Heart left ventricle (tissue), 16 donors: Measurements from ENCODE around the gene EML6. TPM values are rescaled to one million over a fixed set of nuclear protein-coding genes. Genes with fewer than 3 reads are reported as not detected.

Experiments used
- ATAC-seq, 4 donors: fragments of 200-7000 bp; cut with Tn5 transposase; one replicate each; pipeline ENCODE4 v1.9.1; 2020 to 2022; ENCODE audit warnings: moderate library complexity in 4 of 4, mild to moderate bottlenecking in 3 of 4, moderate number of reproducible peaks in 1 of 4
- DNase-seq, 5 donors: peaks; one replicate each; pipeline ENCODE4 v3.0.0-alpha.2; 2020
- H3K27ac ChIP-seq, 12 donors: fragments of 200-600 bp; sonication (generic) in 4 of 12; one replicate each; pipeline versions ENCODE4 v1.5.0 to v1.8.0; 2016 to 2022; ENCODE audit warnings: mild to moderate bottlenecking in 2 of 12
- H3K27me3 ChIP-seq, 9 donors: fragments of 200-600 bp; sonication (generic) in 2 of 9; one replicate each; pipeline versions ENCODE4 v1.5.1 to v1.8.0; 2016 to 2022; ENCODE audit warnings: mild to moderate bottlenecking in 3 of 9
- H3K36me3 ChIP-seq, 9 donors: fragments of 200-600 bp; sonication (generic) in 2 of 9; one replicate each; pipeline versions ENCODE4 v1.5.0 to v1.8.0; 2018 to 2022; ENCODE audit warnings: mild to moderate bottlenecking in 2 of 9
- H3K4me1 ChIP-seq, 12 donors: fragments of 200-600 bp; sonication (generic) in 4 of 12; one replicate each; pipeline versions ENCODE4 v1.5.0 to v1.8.0; 2016 to 2022; ENCODE audit warnings: mild to moderate bottlenecking in 3 of 12
- H3K4me3 ChIP-seq, 12 donors: fragments of 200-600 bp; sonication (generic) in 4 of 12; one replicate each; pipeline versions ENCODE4 v1.5.0 to v1.8.0; 2017 to 2022; ENCODE audit warnings: mild to moderate bottlenecking in 9 of 12, moderate library complexity in 4 of 12
- H3K9me3 ChIP-seq, 12 donors: fragments of 200-600 bp; sonication (generic) in 4 of 12; one replicate each; pipeline versions ENCODE4 v1.5.0 to v1.8.0; 2016 to 2022; ENCODE audit warnings: mild to moderate bottlenecking in 1 of 12
- CTCF ChIP-seq, 12 donors: fragments of 200-600 bp; sonication (generic) in 4 of 12; IDR thresholded peaks; one replicate each; pipeline versions ENCODE4 v1.5.0 to v1.8.0; 2018 to 2022; ENCODE audit warnings: antibody characterized with exemption in 12 of 12, mild to moderate bottlenecking in 5 of 12
- POLR2A ChIP-seq, 2 donors: fragments of 450-650 bp; IDR thresholded peaks; one replicate each; pipeline ENCODE4 v1.6.1; 2017; ENCODE audit warnings: antibody characterized with exemption in 2 of 2, mild to moderate bottlenecking in 2 of 2, moderate library complexity in 2 of 2
- WGBS, 4 donors: extraction: QIAGEN DNeasy Blood & Tissue Kit in 2 of 4; methylation state at CpG; one replicate each; pipeline versions ENCODE4 v1.1.5 to v1.1.7; 2013 to 2018; 5-methylcytosine and 5-hydroxymethylcytosine counted together
- intact Hi-C, 10 donors: fragments of 100-400 bp; cut with DNase I; formaldehyde crosslinking; loops; one replicate each; pipeline versions ENCODE4 v1.11.1 to v1.14.2; 2022
- polyA plus RNA-seq, 2 donors: library from polyadenylated mRNA; stranded (reverse); fragments of 200-250 nt; gene quantifications; one replicate each; pipeline ENCODE4 v1.2.3, GENCODE V29; 2013
- total RNA-seq, 9 donors: library from RNA; depleted of rRNA in 2 of 9; stranded (reverse); fragments of >200 nt in 2 of 9; fragmentation: NEBNext Ultra II Directional in 3 of 9; extraction: Animal tissue kit (Norgen Biotek cat#: 25700) in 3 of 9; gene quantifications; one replicate each; pipeline versions ENCODE4 v1.1.0 to v1.2.4, GENCODE V29; 2016 to 2023
- donor health status: ischemic (EF 13 %, LVEDD 7.1; RV severe dilation, severe dysfunction).
- donor health status: healthy with polysubstance abuse.
- donor health status: DM: no; HTN: yes; CAD: no.
- donor health status: DM: no; HTN: no; CAD: no.
- donor health status: ischemic (EF 25% LVEDD 6.9; RV normal size, moderate dysfunction).
- donor health status: ischemic (EF 25% LVEDD 5.7; RV mildly dilated, moderate dysfunction).
- donor health status: healthy.
- donor health status: DM: yes; HTN: yes; CAD: no.
- donor health status: ischemic (EF 35%, LVEDD 5.7; RV mildly dilated, moderate dysfunction).
- donor health status: nonischemic (EF 11% LVEDD 7.7; RV severe dilation, severe dysfunction).
- donor health status: DM: yes; HTN: yes; CAD: no.
- donor health status: PGD.
- donor health status: ischemic (EF 29% LVEDD 5.4; RV normal size, mild dysfunction).
- donor health status: nonischemic (EF 23%, LVEDD 6.1; RV moderate dilation, normal function).

Gene EML6
- total and polyA plus RNA-seq, 11 donors: 0.08 to 1.2 (median 0.58) TPM

- Histone ChIP-seq H3K27me3 (peaks cover 0 to 2% (median 0%) of the 10 kb centered on the region in 9 donors), H3K9me3 (peaks cover 0 to 17% (median 0%) of the 10 kb centered on the region in 12 donors), H3K27ac (no peak overlapping the region), H3K4me1 (no peaks in the 10 kb centered on the region), H3K4me3 (no peak overlapping the region), H3K36me3 (no peaks in the 10 kb centered on the region)
- DNase-seq (no peak), ATAC-seq (no peak)
- intact Hi-C loops: loop anchor here in 1 of 10 donors (5.0 kb wide), 1 partner anchor 41 kb away; no protein-coding TSS in a partner anchor
- no peak for TF ChIP-seq CTCF (IDR thresholded peaks at IDR 0.05)
- TF ChIP-seq POLR2A (IDR thresholded peaks at IDR 0.05): no peak
- WGBS, 4 donors: 91 to 96% (median 94%) methylated on average over 8 of the region's 8 CpGs
Observed at GRCh38 chr2:54916637-54917036, 193.2 kb downstream of the EML6 start.

GRCh38 chr2:54918647-54919280 is 195.3 kb downstream of the EML6 start:
- no peak overlapping the region for H3K4me3 ChIP-seq
- H3K9me3 ChIP-seq: peaks cover 0 to 20% (median 0%) of the 10 kb centered on the region in 12 donors
- intact Hi-C loops: loop anchor here in 1 of 10 donors (5.0 kb wide), 1 partner anchor 39 kb away; no protein-coding TSS in a partner anchor
- H3K36me3 ChIP-seq: no peaks in the 10 kb centered on the region
- no peak overlapping the region for H3K27ac ChIP-seq
- DNase-seq (no peak), ATAC-seq (no peak)
- TF ChIP-seq POLR2A (IDR thresholded peaks at IDR 0.05) (no peak), CTCF (IDR thresholded peaks at IDR 0.05) (no peak)
- peaks cover 0 to 2% (median 0%) of the 10 kb centered on the region in 9 donors for H3K27me3 ChIP-seq
- no peaks in the 10 kb centered on the region for H3K4me1 ChIP-seq
- WGBS, 4 donors: 82 to 88% (median 84%) methylated on average over 7 of the region's 7 CpGs

DNA sequence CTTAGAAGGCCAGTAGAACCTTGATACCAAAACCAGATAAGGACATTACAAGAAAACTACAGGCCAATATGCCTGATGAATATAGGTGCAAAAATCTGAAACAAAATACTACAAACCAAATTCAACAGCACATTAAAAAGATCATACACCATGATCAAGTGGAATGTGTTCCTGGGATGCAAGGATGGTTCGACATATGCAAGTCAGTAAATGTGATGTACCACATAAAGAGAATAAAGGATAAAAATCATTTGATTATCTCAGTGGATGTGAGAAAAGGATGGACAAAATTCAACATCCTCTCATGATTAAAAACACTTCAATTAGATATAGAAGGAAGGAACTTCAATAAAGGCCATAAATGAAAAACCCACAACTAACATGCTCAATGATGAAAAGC is 197.2 kb downstream of the EML6 start:
- Histone ChIP-seq H3K27ac (no peak overlapping the region), H3K4me1 (no peaks in the 10 kb centered on the region), H3K4me3 (no peak overlapping the region), H3K36me3 (no peaks in the 10 kb centered on the region), H3K27me3 (no peaks in the 10 kb centered on the region), H3K9me3 (peaks cover 0 to 20% (median 0%) of the 10 kb centered on the region in 12 donors)
- no peak for TF ChIP-seq POLR2A (IDR thresholded peaks at IDR 0.05)
- no peak for TF ChIP-seq CTCF (IDR thresholded peaks at IDR 0.05)
- ATAC-seq (no peak), DNase-seq (no peak)
- intact Hi-C loops: no loop called here
- WGBS, 4 donors: 90 to 97% (median 95%) methylated on average over 1 of the region's 1 CpG

DNA sequence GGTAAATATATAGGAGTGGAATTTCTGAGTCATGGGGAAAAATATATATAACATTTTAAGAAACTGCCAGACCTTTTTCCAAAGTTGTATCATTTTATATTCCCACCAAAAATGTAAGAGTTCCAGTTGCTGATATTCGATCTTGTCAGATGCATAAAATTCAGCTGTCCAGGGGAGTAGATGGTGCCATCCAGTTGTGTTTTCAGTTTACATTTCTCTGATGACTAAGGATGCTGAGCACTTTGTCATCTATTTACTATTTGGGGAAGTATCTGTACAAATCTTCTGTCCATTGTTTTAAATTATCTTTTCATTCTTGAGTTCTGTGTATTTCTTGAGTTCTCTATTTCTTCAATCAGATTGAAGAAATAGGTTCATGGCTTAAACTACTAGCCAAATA is 200.7 kb downstream of the EML6 start:
- H3K4me1 ChIP-seq: peaks cover 0 to 12% (median 0%) of the 10 kb centered on the region in 12 donors
- no peaks in the 10 kb centered on the region for H3K36me3 ChIP-seq
- H3K9me3 ChIP-seq: peaks cover 0 to 20% (median 0%) of the 10 kb centered on the region in 12 donors
- no peaks in the 10 kb centered on the region for H3K27me3 ChIP-seq
- DNase-seq: no peak
- no peak overlapping the region for H3K4me3 ChIP-seq
- intact Hi-C loops: no loop called here
- H3K27ac ChIP-seq: no peak overlapping the region
- ATAC-seq: no peak
- WGBS, 4 donors: 92 to 97% (median 95%) methylated on average over 1 of the region's 1 CpG
- no peak for TF ChIP-seq CTCF (IDR thresholded peaks at IDR 0.05)
- no peak for TF ChIP-seq POLR2A (IDR thresholded peaks at IDR 0.05)
